ENCODE data around the gene DENND2A.
"Not testable (repeated sequence)": the region's sequence is repeated elsewhere in the genome, so short reads cannot be mapped to it uniquely, and the experiment has no call there.

The DENND2A gene

GRCh38 chr7:140571538-140572122 is 69.0 kb downstream of the DENND2A start:
- Histone ChIP-seq H3K4me1 (no peaks in the 10 kb centered on the region), H3K27me3 (ENCODE audit: control insufficient read depth, insufficient read depth, low read length) (no peaks in the 10 kb centered on the region), H3K4me2 (ENCODE audit: low read length) (no peak overlapping the region), H3K4me3 (ENCODE audit: low read depth, low read length) (no peak overlapping the region), H3K36me3 (ENCODE audit: control insufficient read depth, insufficient read depth, low read length) (no peaks in the 10 kb centered on the region), H3K9me3 (ENCODE audit: control insufficient read depth, low read length) (no peaks in the 10 kb centered on the region), H2AFZ (no peak overlapping the region), H3K27ac (no peak overlapping the region), H3K9ac (no peak overlapping the region), H3K79me2 (no peaks in the 10 kb centered on the region)
- TF ChIP-seq CTCF (IDR thresholded peaks at IDR 0.05): no peak

- Histone ChIP-seq H3K27ac (no peak overlapping the region), H3K4me3 (ENCODE audit: low read depth, low read length) (no peak overlapping the region), H3K9me3 (ENCODE audit: control insufficient read depth, low read length) (no peaks in the 10 kb centered on the region), H3K79me2 (no peaks in the 10 kb centered on the region), H3K27me3 (ENCODE audit: control insufficient read depth, insufficient read depth, low read length) (no peaks in the 10 kb centered on the region), H3K4me1 (no peaks in the 10 kb centered on the region), H2AFZ (no peak overlapping the region), H3K9ac (no peak overlapping the region), H3K36me3 (ENCODE audit: control insufficient read depth, insufficient read depth, low read length) (no peaks in the 10 kb centered on the region), H3K4me2 (ENCODE audit: low read length) (no peak overlapping the region)
- no peak for TF ChIP-seq CTCF (IDR thresholded peaks at IDR 0.05)
Measured at GRCh38 chr7:140570120-140570519, 70.5 kb downstream of the DENND2A start.

- Histone ChIP-seq H3K4me2 (ENCODE audit: low read length) (no peak overlapping the region), H3K9me3 (ENCODE audit: control insufficient read depth, low read length) (no peaks in the 10 kb centered on the region), H2AFZ (no peak overlapping the region), H3K27me3 (ENCODE audit: control insufficient read depth, insufficient read depth, low read length) (no peaks in the 10 kb centered on the region), H3K27ac (no peak overlapping the region), H3K9ac (no peak overlapping the region), H3K4me1 (no peaks in the 10 kb centered on the region), H3K4me3 (ENCODE audit: low read depth, low read length) (no peak overlapping the region), H3K36me3 (ENCODE audit: control insufficient read depth, insufficient read depth, low read length) (no peaks in the 10 kb centered on the region), H3K79me2 (no peaks in the 10 kb centered on the region)
- TF ChIP-seq CTCF (IDR thresholded peaks at IDR 0.05): no peak
Measured at GRCh38 chr7:140568021-140568813, 72.4 kb downstream of the DENND2A start.

- not testable (repeated sequence) for H3K9me3 ChIP-seq (ENCODE audit: control insufficient read depth, low read length); H3K4me3 ChIP-seq (ENCODE audit: low read depth, low read length); H3K36me3 ChIP-seq (ENCODE audit: control insufficient read depth, insufficient read depth, low read length); H3K4me2 ChIP-seq (ENCODE audit: low read length); H3K4me1 ChIP-seq; H3K79me2 ChIP-seq; H3K9ac ChIP-seq; H2AFZ ChIP-seq; H3K27me3 ChIP-seq (ENCODE audit: control insufficient read depth, insufficient read depth, low read length); H3K27ac ChIP-seq
Measured at GRCh38 chr7:140566186-140566585, 74.4 kb downstream of the DENND2A start.

- H3K9ac ChIP-seq; H3K4me1 ChIP-seq; H3K27ac ChIP-seq; H3K36me3 ChIP-seq (ENCODE audit: control insufficient read depth, insufficient read depth, low read length); H3K4me3 ChIP-seq (ENCODE audit: low read depth, low read length); H3K4me2 ChIP-seq (ENCODE audit: low read length); H3K79me2 ChIP-seq; H3K27me3 ChIP-seq (ENCODE audit: control insufficient read depth, insufficient read depth, low read length); H2AFZ ChIP-seq; H3K9me3 ChIP-seq (ENCODE audit: control insufficient read depth, low read length): not testable (repeated sequence)
Measured at GRCh38 chr7:140565761-140566160, 74.9 kb downstream of the DENND2A start.

All from parathyroid adenoma (tissue), 2 donors.